Testis (tissue), 3 donors: ENCODE data around the gene KCNB1. TPM values are rescaled to one million over a fixed set of nuclear protein-coding genes. Genes with fewer than 3 reads are reported as not detected.

ENCODE experiments used
- DNase-seq: peaks from one replicate; pipeline ENCODE4 v3.0.0-alpha.2; 2019
- H3K27ac ChIP-seq, 2 donors: fragments of 200-600 bp; sonication (generic); one replicate each; pipeline ENCODE4 v1.5.1; 2019
- H3K27me3 ChIP-seq: fragments of 200-600 bp; sonication (generic); one replicate; pipeline ENCODE4 v1.5.1; 2019
- H3K36me3 ChIP-seq: fragments of 200-600 bp; sonication (generic); one replicate; pipeline ENCODE4 v1.5.1; 2017; ENCODE audit warnings: low read depth; ENCODE audit errors: missing control alignments
- H3K4me1 ChIP-seq: fragments of 200-600 bp; sonication (generic); one replicate; pipeline ENCODE4 v1.5.1; 2019
- H3K4me3 ChIP-seq, 2 donors: fragments of 200-600 bp; sonication (generic); one replicate each; pipeline ENCODE4 v1.5.1; 2017 to 2019
- H3K9me3 ChIP-seq: fragments of 200-600 bp; sonication (generic); one replicate; pipeline ENCODE4 v1.5.1; 2017
- CTCF ChIP-seq, 3 experiments: fragments of 450-650 bp in 2 of 3; fragments of 200-600 bp in 1 of 3; sonication (generic) in 1 of 3; IDR thresholded peaks; one replicate each; pipeline ENCODE4 v1.5.1; 2016 to 2019; ENCODE audit warnings: antibody characterized with exemption in 3 of 3, mild to moderate bottlenecking in 2 of 3, moderate library complexity in 1 of 3
- POLR2A ChIP-seq: fragments of 450-650 bp; IDR thresholded peaks from one replicate; pipeline ENCODE4 v1.6.1; 2017; ENCODE audit warnings: antibody characterized with exemption, mild to moderate bottlenecking, moderate library complexity
- WGBS, 2 donors: methylation state at CpG; one replicate each; pipeline ENCODE4 v1.1.5; 2018; 5-methylcytosine and 5-hydroxymethylcytosine counted together
- intact Hi-C: fragments of 100-400 bp; cut with DNase I; formaldehyde crosslinking; loops from one replicate; pipeline ENCODE4 v1.15.1; 2023; ENCODE audit warnings: low total_unique reads
- polyA plus RNA-seq: library from polyadenylated mRNA; stranded (reverse); fragments of 350-450 nt; fragmentation: Illumina TruSeq; extraction: RNeasy Lipid Tissue Mini Kit (QIAGEN cat#74804); gene quantifications from one replicate; pipeline ENCODE4 v1.2.3, GENCODE V29; 2014; ENCODE audit warnings: low read depth, low replicate concordance; ENCODE audit not compliant: insufficient read depth
- total RNA-seq, 2 donors: library from RNA; depleted of rRNA; stranded (reverse); fragments of >200 nt; gene quantifications; one replicate each; pipeline ENCODE4 v1.2.3, GENCODE V29; 2016

The KCNB1 gene
- total and polyA plus RNA-seq, 3 donors from 2014 or later, result 1.5 to 4.6 (median 2.3) TPM

GRCh38 chr20:49475292-49476015 is 7.0 kb downstream of the KCNB1 start:
- no peaks in the 10 kb centered on the region for H3K36me3 ChIP-seq
- H3K9me3 ChIP-seq, result no peaks in the 10 kb centered on the region
- intact Hi-C loops, result no loop called here
- WGBS, 2 donors, result 91 to 93% methylated on average over 6 of the region's 6 CpGs
- no peak overlapping the region for H3K4me3 ChIP-seq
- no peak for DNase-seq
- H3K27me3 ChIP-seq, result no peaks in the 10 kb centered on the region
- H3K27ac ChIP-seq, result no peak overlapping the region
- no peaks in the 10 kb centered on the region for H3K4me1 ChIP-seq
- TF ChIP-seq CTCF (IDR thresholded peaks at IDR 0.05) (no peak), POLR2A (no peak)

- H3K4me3 ChIP-seq, result no peak overlapping the region
- TF ChIP-seq POLR2A, result no peak
- TF ChIP-seq CTCF (IDR thresholded peaks at IDR 0.05), result no peak
- peaks cover 5% of the 10 kb centered on the region for H3K4me1 ChIP-seq
- no peaks in the 10 kb centered on the region for H3K27me3 ChIP-seq
- no peaks in the 10 kb centered on the region for H3K9me3 ChIP-seq
- no peak overlapping the region for H3K27ac ChIP-seq
- no peaks in the 10 kb centered on the region for H3K36me3 ChIP-seq
- WGBS, 2 donors, result 80 to 85% methylated on average over 3 to 5 of the region's 5 CpGs
- DNase-seq, result no peak
- intact Hi-C loops, result no loop called here
Observed at GRCh38 chr20:49471397-49471796, 11.1 kb downstream of the KCNB1 start.

GRCh38 chr20:49470922-49471321 is 11.5 kb downstream of the KCNB1 start:
- WGBS, 2 donors, result 85 to 91% methylated on average over 6 of the region's 6 CpGs
- intact Hi-C loops, result no loop called here
- Histone ChIP-seq H3K4me1 (peaks cover 5% of the 10 kb centered on the region), H3K9me3 (no peaks in the 10 kb centered on the region), H3K27ac (no peak overlapping the region), H3K36me3 (no peaks in the 10 kb centered on the region), H3K4me3 (no peak overlapping the region), H3K27me3 (no peaks in the 10 kb centered on the region)
- TF ChIP-seq CTCF (IDR thresholded peaks at IDR 0.05), result no peak
- TF ChIP-seq POLR2A, result no peak
- no peak for DNase-seq

GRCh38 chr20:49469060-49469459 is 13.4 kb downstream of the KCNB1 start:
- peaks cover 5% of the 10 kb centered on the region for H3K4me1 ChIP-seq
- no peaks in the 10 kb centered on the region for H3K27me3 ChIP-seq
- DNase-seq, result no peak
- TF ChIP-seq POLR2A, result no peak
- TF ChIP-seq CTCF (IDR thresholded peaks at IDR 0.05), result no peak
- no peaks in the 10 kb centered on the region for H3K9me3 ChIP-seq
- 89 to 90% methylated on average over 4 to 6 of the region's 6 CpGs for WGBS, 2 donors
- no peak overlapping the region for H3K27ac ChIP-seq
- no peaks in the 10 kb centered on the region for H3K36me3 ChIP-seq
- intact Hi-C loops, result no loop called here
- no peak overlapping the region for H3K4me3 ChIP-seq

- Histone ChIP-seq H3K9me3 (no peaks in the 10 kb centered on the region), H3K36me3 (no peaks in the 10 kb centered on the region), H3K4me1 (peaks cover 5% of the 10 kb centered on the region), H3K27ac (no peak overlapping the region), H3K27me3 (no peaks in the 10 kb centered on the region), H3K4me3 (no peak overlapping the region)
- no peak for DNase-seq
- TF ChIP-seq CTCF (IDR thresholded peaks at IDR 0.05) (no peak), POLR2A (no peak)
- WGBS, 2 donors, result 89 to 95% methylated on average over 7 of the region's 7 CpGs
- intact Hi-C loops, result no loop called here
Observed at GRCh38 chr20:49468412-49468811, 14.1 kb downstream of the KCNB1 start.
